ENCODE data around the gene SPTLC2.
"Not testable (repeated sequence)": the region's sequence is repeated elsewhere in the genome, so short reads cannot be mapped to it uniquely, and the experiment has no call there.

SPTLC2 gene

GRCh38 chr14:77589099-77589498 lies 27.3 kb downstream of the SPTLC2 start:
- DNase-seq (ENCODE audit: low read depth in 2 of 2): no peak

DNA sequence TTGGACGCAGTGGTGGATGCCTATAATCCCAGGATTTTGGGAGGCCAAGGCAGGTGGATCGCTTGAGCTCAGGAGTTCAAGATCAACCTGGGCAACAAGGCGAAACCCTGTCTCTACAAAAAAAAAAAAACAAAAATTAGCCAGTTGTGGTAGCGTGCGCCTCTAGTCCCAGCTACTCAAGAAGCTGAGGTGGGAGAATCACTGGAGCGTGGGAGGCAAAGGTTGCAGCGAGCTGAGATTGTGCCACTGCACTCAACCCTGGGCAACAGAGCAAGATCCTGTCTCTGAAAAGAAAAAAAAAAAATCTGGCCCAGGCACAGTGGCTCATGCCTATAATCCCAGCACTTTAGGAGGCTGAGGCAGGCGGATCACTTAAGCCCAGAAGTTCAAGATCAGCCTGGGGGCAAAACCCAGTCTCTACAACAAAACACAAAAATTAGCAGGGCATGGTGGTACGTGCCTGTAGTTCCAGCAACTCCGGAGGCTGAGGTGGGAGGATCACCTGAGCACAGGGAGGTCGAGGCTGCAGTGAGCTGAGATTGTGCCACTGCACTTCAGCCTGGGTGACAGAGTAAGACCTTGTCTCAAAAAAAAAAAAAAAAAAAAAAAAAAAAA lies 27.9 kb downstream of the SPTLC2 start:
- not testable (repeated sequence) for DNase-seq (ENCODE audit: low read depth in 2 of 2)

GRCh38 chr14:77585385-77585784 lies 31.1 kb downstream of the SPTLC2 start:
- no peak for DNase-seq (ENCODE audit: low read depth in 2 of 2)

GRCh38 chr14:77584809-77585208 lies 31.6 kb downstream of the SPTLC2 start:
- DNase-seq (ENCODE audit: low read depth in 2 of 2): no peak

GRCh38 chr14:77583657-77584056 lies 32.8 kb downstream of the SPTLC2 start:
- DNase-seq (ENCODE audit: low read depth in 2 of 2): no peak

- DNase-seq (ENCODE audit: low read depth in 2 of 2): no peak
Measured at GRCh38 chr14:77582511-77582910, 33.9 kb downstream of the SPTLC2 start.

DNA sequence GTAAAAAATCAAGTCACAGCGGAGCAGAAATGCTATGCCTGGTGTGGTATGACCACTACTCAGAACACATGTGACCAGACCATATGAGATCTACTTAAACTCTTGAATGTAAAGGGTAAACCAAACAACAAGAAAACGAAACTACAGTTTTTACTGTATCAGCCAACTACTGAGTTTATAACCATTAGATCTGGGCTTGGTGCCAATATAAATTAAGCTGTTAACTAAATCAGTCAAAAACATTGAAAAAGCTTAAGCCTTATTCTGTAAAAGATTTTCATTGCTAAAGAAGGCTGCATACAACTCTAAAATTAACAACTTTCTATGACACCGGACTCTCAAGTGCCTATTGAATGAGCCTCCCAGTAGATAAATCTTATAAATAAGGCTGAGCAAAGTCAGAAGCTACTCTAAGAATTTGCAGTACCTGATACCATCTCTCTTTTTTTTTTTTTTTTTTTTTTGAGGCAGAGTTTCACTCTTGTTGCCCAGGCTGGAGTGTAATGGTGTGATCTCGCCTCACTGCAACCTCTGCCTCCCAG lies 35.4 kb downstream of the SPTLC2 start:
- no peak for DNase-seq (ENCODE audit: low read depth in 2 of 2)

DNA sequence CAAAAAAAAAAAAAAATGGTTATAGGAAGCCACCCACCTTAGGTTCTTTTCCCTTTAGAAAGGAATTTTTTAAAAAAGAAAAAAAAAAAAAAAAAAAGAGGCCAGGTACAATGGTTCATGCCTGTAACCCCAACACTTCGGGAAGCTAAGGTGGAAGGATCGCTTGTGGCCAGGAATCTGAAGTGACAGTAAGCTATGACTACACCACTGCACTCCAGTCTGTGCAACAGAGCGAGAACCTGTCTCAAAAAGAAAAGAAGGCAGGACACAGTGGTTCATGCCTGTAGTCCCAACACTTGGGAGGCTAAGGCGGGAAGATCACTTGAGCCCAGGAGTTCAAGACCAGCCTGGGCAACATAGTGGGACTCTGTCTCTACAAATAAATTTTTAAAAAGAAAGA lies 36.0 kb downstream of the SPTLC2 start:
- DNase-seq (ENCODE audit: low read depth in 2 of 2): no peak

GRCh38 chr14:77579780-77580179 lies 36.7 kb downstream of the SPTLC2 start:
- no peak for DNase-seq (ENCODE audit: low read depth in 2 of 2)

DNA sequence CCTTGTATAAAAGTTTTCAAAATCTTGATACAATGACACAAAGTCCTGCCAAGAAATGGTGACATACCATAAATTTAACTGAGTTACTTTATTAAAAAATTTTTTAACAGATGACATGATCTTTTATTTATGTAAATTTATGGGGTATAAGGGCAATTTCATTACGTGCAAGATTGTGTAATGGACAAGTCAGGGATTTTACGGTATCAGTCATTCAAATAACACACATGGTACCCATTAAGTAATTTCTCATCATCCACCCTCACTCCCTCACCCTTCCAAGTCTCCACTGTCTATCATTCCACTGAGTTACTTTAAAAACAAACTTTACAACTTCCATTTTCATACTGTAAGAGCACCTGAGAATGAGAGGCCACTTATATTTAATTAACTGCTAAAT lies 37.4 kb downstream of the SPTLC2 start:
- DNase-seq (ENCODE audit: low read depth in 2 of 2): no peak

GRCh38 chr14:77574446-77575115 lies 41.9 kb downstream of the SPTLC2 start:
- DNase-seq (ENCODE audit: low read depth in 2 of 2): no peak

DNA sequence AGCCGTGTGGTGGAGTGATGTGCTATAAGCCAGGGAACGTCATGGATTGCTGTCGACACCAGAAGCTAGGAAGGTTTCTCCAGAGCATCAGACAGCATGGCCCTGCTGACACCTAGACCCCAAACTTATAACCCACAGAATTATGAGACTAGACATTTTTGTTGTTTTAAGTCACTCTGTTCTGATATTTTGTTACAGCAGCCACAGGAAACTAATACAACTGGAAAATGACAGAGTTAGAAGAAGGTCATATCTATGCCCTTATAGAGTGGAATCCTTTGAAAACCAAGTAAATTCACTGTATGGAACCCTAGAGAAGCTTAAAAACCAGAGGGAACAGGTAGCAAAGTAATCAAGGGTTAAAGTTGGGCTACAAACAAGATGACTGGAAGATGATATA lies 42.5 kb downstream of the SPTLC2 start:
- DNase-seq (ENCODE audit: low read depth in 2 of 2): no peak

DNA sequence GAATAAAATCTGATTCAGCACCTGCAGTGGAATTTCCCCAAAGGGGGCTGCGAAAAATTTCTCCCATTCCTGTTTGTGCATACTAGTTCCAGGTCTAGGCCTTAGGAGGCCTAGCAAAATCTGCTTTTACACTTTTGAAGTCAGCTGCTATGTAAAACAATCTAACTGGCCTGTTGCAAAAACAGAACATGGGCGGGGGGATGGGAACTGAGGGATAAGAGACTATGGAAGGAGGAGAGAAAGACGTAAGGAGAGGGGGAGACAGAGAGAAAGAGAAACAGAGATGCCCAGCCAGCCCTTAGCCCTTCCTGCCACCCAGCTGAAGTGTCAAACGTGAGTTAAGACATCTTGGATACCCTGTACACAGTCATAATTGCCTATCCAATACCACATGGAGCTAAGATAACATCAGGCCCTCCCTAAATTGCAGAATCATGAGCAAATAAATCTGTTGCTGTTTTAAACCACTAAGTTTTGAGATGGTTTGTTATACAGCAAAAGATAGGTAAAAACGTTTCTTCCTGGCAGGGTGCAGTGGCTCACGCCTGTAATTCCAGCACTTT lies 45.6 kb downstream of the SPTLC2 start:
- no peak for DNase-seq (ENCODE audit: low read depth in 2 of 2)

GRCh38 chr14:77565994-77566305 lies 50.5 kb downstream of the SPTLC2 start:
- no peak for DNase-seq (ENCODE audit: low read depth in 2 of 2)

DNA sequence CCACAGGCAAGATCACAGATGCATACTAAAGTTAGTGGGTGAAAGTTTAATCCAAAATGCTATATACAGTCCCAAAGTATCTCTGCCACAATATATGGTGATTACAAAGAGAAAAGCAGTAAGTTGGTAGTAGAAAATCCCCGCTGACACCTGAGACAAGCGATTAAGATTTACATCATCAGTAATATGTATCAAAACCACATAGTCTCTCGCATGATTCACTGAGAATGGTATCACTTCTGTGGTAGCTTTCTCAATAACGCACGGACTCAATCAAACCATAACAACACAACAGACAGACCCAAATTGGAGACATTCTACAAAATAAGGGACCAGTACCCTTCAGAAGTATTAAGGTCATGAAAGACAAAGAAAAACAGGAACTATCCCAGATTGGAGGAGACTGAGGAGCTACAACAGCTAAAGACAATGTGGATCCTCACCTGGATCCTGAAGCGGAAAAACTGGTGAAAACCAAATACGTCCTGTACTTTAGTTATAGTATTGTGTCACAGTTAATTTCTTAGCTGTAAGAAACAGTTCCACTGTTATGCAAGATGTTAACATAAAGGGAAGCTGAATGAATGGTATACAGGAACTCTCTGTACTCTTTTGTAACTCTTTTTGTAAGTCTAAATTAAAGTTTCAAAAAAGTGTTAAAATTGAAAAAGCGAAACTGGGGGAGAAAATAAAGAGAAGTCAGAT lies 51.0 kb downstream of the SPTLC2 start:
- DNase-seq (ENCODE audit: low read depth in 2 of 2): no peak

- no peak for DNase-seq (ENCODE audit: low read depth in 2 of 2)
Measured at GRCh38 chr14:77562681-77563080, 53.8 kb downstream of the SPTLC2 start.

GRCh38 chr14:77561881-77562280 lies 54.6 kb downstream of the SPTLC2 start:
- DNase-seq (ENCODE audit: low read depth in 2 of 2): no peak

- DNase-seq (ENCODE audit: low read depth in 2 of 2): no peak
Measured at GRCh38 chr14:77559381-77559780, 57.1 kb downstream of the SPTLC2 start.

GRCh38 chr14:77557391-77557790 lies 59.0 kb downstream of the SPTLC2 start:
- DNase-seq (ENCODE audit: low read depth in 2 of 2): no peak

DNA sequence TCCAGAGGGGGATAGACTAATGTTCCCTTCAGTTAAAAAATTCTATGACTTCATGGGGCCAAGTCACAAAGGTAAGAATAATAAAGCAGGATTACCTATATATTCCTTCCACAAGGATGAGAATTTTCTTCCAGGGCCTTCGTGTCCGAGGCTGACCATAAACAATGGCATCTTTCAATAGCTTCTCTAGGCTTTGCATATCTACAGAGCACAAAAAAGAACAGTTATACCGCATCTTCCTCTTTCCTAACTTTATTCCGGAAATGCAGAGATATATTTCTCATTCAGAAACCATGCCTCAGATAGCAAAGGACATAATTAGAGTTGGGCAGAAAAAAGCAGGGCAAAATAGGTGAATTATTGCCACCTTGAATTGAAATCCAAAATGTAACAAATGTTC lies 59.5 kb downstream of the SPTLC2 start:
- no peak for DNase-seq (ENCODE audit: low read depth in 2 of 2)

GRCh38 chr14:77554816-77555599 lies 61.4 kb downstream of the SPTLC2 start:
- no peak for DNase-seq (ENCODE audit: low read depth in 2 of 2)

- no peak for DNase-seq (ENCODE audit: low read depth in 2 of 2)
Measured at GRCh38 chr14:77554207-77554606, 62.2 kb downstream of the SPTLC2 start.

Data from stimulated activated CD4-positive, alpha-beta T cell treated with anti-CD3 and anti-CD28 coated beads, Interleukin-12 subunit alpha, Interleukin-12 subunit beta, amount 100 ng/mL, for 24 hours (primary cell).